GM19395 (cell line): ENCODE data around the gene AMPH.
A peak's percentile ranks its signal among the peaks of the same experiment; 100 is the strongest.
"Not testable (repeated sequence)": the region's sequence is repeated elsewhere in the genome, so short reads cannot be mapped to it uniquely, and the experiment has no call there.

Experiments used
- ATAC-seq: cut with Tn5 transposase; IDR thresholded peaks from one replicate; pipeline ENCODE4 v1.9.1; 2021; ENCODE audit warnings: mild to moderate bottlenecking, moderate library complexity; ENCODE audit not compliant: unreplicated experiment

The AMPH gene

GRCh38 chr7:38409531-38409930 lies 221.6 kb downstream of the AMPH start:
- no peak for ATAC-seq

- peak; percentile 65 for ATAC-seq
These were observed 232.3 kb downstream of the AMPH start for GRCh38 chr7:38398725-38399321.

- ATAC-seq = no peak
These were observed 234.3 kb downstream of the AMPH start for GRCh38 chr7:38396852-38397251.

GRCh38 chr7:38395921-38396552 lies 235.1 kb downstream of the AMPH start:
- ATAC-seq = not testable (repeated sequence)

- no peak for ATAC-seq
These were observed 236.5 kb downstream of the AMPH start for GRCh38 chr7:38394660-38395059.

GRCh38 chr7:38393874-38394273 lies 237.3 kb downstream of the AMPH start:
- peak; percentile 69 for ATAC-seq

GRCh38 chr7:38391751-38392150 lies 239.4 kb downstream of the AMPH start:
- no peak for ATAC-seq

- no peak for ATAC-seq
These were observed 245.5 kb downstream of the AMPH start for GRCh38 chr7:38385682-38386081.

GRCh38 chr7:38383281-38383680 lies 247.9 kb downstream of the AMPH start:
- ATAC-seq = no peak

- no peak for ATAC-seq
These were observed 248.5 kb downstream of the AMPH start for GRCh38 chr7:38382684-38383083.

GRCh38 chr7:38375453-38375852 lies 255.7 kb downstream of the AMPH start:
- ATAC-seq = no peak

GRCh38 chr7:38374507-38374906 lies 256.7 kb downstream of the AMPH start:
- peak; percentile 56 for ATAC-seq

GRCh38 chr7:38373155-38373554 lies 258.0 kb downstream of the AMPH start:
- ATAC-seq = no peak

GRCh38 chr7:38372290-38372689 lies 258.9 kb downstream of the AMPH start:
- ATAC-seq = no peak

- peak; percentile 74 for ATAC-seq
These were observed 261.2 kb downstream of the AMPH start for GRCh38 chr7:38369816-38370493.

GRCh38 chr7:38368191-38368605 lies 263.0 kb downstream of the AMPH start:
- peak; percentile 54 for ATAC-seq

- ATAC-seq = peak; percentile 59
These were observed 263.8 kb downstream of the AMPH start for GRCh38 chr7:38367301-38367890.

GRCh38 chr7:38363379-38363778 lies 267.8 kb downstream of the AMPH start:
- not testable (repeated sequence) for ATAC-seq

- ATAC-seq = peak; percentile 54
These were observed 268.4 kb downstream of the AMPH start for GRCh38 chr7:38362611-38363237.

GRCh38 chr7:38360776-38361175 lies 270.4 kb downstream of the AMPH start:
- no peak for ATAC-seq

GRCh38 chr7:38359071-38359601 lies 272.0 kb downstream of the AMPH start:
- peak; percentile 77 for ATAC-seq
